NCI-H526 (cell line): ENCODE results near the gene POLR1H.
A peak's percentile ranks its signal among the peaks of the same experiment; 100 is the strongest.
"Not testable (repeated sequence)": the region's sequence is repeated elsewhere in the genome, so short reads cannot be mapped to it uniquely, and the experiment has no call there.

ENCODE experiments used
- DNase-seq, 2 experiments: peaks; one replicate each; lab custom pipeline; 2025; lab: John Stamatoyannopoulos, UW

The POLR1H gene, protein sequence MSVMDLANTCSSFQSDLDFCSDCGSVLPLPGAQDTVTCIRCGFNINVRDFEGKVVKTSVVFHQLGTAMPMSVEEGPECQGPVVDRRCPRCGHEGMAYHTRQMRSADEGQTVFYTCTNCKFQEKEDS

DNA sequence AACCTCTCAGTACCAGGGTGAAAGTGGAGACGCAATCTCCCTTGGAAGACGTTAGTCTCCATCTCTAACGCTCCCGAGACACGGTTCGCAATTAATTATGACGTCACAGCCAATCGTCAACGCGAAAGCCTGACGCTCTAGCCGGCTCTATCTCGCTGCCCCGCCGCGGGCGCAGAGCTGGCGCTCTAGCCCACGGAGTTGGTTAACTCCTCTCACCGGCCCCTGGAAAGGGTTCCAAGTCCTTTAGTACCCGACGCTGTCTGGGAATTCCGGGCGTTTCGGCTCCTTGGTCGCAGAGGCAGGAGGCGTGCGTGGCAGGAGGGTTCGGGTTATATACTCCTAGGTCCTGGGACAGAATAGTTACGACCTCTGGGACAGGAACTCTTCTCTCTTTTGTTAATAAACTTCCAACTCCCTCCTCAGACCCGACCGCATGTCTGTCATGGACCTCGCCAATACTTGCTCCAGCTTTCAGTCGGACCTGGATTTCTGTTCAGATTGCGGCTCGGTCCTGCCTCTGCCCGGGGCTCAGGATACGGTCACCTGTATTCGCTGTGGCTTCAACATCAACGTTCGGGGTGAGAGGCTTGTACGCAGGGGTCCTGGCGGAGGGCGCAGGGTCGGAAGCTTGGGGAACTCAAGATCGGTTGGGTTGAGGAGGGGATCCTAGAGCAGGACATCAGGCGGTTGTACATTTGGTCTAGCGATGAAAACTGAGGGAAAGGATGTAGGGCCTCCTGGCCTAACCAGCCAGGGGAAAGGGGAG lies at the start of gene POLR1H:
Gene POLR1H (plus strand): TSS at position 174 of the 766 bp plus-strand sequence. CDS start 260 bp downstream, at position 434.
- DNase-seq: peak; percentile 92 to 98

DNA sequence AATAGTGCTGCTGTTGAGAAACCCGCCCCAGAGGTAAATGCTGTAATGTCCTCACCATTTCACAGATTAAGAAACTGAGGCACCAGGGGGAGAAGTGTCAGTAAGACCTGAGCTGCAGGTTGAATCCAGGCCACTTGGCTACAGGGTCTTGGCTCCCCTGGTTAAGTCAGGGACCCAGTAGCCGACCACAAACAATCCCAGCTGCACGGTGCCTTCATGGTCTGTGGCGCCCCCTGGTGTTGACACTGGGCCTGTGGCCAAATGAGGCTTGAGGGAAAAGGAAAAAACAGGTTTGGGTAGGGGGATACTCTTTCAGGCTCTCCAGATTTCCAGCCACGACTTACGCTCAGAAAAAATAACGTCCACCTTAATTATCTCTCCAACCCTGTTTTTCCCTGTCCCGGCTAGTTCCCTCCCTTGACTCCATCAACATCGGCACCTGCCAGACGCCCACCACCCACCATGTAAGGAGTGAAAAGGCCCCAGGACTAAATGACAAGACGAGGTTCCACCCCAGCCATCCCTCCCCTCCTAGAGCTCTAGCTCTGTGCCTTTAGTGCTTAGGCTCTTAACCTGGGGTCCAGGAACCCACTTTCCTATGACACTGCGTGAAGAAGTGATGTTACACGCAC lies 47.7 kb upstream of the POLR1H start:
- DNase-seq: peak in 1 of 2 experiments; percentile 30

DNA sequence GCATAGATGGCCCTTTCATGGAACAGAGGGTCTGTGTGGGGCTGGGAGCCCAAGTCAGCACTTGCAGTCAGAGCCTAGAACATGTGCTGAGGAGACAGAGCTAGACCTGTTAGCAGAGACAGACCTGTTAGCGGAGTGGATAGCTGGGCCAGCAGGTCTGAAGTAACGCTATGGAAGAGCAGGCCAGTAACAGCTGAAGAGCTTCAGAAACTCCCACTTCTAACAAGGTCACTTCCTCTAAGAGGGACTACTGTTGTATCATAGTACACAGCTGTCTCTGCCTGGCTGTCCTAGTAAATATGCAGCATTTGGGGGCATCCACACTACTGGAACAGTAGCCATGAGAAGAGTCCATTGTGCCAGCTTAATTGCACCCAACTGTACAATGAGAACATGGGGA lies 41.2 kb upstream of the POLR1H start:
- no peak for DNase-seq

DNA sequence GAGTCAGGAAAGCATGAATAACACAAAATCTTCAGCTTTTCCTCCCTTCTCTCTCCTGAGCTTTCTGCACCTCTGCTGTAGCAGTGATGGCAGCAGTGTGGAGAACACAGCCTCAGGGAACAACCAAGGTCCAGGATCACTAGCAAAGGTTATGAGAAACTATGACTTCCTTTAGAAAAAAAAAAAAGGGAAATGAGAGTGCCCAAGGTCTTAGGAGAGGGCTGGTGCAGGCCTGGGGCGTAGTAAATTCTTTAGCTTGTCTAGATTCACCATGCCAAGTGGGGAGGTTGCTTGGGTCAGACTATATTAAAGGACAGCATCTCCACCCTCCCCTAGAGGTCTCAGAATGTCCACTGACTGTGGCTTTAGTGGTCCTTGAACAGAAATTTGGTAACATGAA lies 40.4 kb upstream of the POLR1H start:
- DNase-seq: no peak

DNA sequence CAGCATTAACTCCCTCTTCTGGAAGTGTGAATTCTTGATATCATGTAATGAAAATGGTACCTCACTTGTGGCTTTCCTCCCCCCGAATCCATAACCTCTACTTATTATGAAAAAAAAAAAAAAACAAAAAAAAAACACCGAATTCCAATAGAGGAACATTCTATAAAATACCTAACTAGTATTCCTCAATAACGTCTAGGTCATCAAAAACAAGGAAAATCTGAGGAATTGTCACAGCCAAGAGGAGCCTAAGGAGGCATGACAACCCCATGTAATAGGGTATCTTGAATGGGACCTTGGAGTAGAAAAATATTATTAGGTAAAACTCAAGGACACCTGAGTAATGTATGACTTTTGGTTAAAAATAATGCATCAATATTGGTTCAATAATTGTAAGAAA lies 38.9 kb upstream of the POLR1H start:
- DNase-seq: no peak

DNA sequence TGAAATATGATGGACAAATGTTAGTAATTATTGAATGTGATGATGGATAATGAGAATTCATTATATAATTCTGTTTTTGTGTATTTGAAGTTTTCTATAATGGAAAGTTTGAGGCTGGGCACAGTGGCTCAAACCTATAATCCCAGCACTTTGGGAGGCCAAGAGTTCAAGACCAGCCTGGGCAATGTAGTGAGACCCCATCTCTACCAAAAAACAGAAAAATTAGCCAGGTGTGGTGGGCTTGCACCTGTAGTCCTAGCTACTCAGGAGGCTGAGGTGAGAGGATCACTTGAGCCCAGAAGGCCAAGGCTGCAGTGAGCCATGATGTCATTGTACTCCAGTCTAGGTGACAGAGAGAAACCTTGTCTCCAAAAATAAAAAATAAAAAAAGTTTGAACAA lies 38.4 kb upstream of the POLR1H start:
- DNase-seq: not testable (repeated sequence)

DNA sequence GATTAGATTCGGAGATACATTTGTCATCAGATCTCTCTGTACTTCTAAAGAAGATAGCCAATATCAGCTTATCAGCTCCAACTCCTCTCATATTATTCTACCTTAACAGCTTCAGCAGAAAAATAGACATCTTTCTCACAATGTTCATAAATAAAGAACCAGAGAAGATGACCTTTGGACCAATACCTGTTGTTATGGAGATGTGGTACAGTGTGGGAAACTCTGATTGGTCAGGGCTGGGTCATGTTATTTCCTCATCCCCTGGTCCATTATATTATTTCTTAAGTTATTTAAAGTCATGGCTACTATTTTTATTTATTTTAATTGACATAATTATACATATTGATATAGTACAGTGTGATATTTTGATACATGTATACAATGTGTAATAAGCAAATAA lies 35.9 kb upstream of the POLR1H start:
- DNase-seq: no peak

DNA sequence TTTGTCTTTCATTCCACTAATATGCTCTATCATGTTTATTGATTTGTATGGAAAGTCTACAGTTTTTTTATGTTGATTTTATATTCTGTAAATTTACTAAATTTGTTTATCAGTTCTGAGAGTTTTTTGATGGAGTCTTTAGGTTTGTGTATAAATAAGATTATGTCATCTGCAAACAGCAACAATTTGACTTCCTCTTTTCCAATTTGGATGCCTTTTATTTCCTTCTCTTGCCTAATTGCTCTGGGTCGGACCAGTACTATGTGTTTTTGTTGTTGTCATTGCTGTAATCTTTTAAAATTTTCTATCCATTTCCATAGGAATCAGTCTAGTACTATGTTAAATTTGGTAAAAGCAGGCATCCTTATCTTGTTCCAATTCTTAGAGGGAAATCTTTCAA lies 31.5 kb upstream of the POLR1H start:
- no peak for DNase-seq

DNA sequence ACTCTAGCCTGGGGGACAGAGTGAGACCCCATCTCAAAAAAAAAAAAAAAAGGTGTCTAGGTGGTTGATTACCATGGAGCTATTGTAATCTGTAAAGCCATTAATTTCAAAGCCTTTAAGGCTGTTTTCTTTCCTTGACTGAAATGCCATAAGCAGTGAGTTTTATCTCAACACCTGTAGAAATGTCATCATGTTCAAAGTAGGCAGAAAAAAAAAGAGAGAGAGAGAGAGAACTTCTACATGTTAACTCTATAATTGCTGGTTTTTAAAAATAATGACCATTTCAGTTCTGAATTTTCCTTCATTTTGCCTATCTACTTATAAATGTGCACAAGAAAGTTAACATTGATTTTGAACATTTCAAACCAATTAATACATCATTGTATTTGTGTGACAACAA lies 29.7 kb upstream of the POLR1H start:
- no peak for DNase-seq

DNA sequence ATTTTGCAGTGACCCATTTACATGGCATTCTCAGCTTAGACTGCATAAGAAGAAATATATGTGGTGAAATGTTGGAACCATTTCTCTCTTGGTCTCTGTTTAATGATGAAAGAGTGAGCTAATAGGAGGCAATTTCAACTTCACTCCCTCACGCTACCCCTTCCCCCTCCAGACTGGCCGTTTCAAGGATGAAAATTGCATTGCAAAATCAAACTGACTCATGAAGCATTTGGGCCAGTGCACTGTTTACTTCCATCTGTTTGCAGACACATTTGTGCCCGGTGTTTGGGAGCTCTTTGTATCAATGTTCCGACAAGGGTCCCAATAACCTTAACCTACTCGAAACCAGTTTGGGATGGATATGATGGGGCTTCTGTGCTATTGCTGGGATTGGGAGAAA lies 27.6 kb upstream of the POLR1H start:
- not testable (repeated sequence) for DNase-seq

DNA sequence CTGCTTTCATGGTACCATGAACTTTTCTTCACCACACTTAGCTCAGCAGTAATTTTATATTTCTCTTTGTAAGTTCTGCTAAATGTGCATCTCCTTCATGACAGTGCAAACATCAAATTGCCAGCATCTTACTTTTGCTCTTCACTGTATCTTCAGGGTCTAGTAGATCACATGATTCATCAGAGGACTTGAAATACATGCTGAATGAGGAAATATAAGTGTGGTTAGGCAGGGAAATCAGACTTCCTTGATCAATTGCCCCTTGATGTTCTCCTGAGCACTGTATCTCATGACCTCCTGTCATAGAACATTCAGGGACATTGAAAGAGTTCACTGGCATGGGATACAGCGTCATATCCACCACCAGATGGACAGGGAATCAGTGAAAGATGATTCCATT lies 25.3 kb upstream of the POLR1H start:
- no peak for DNase-seq

DNA sequence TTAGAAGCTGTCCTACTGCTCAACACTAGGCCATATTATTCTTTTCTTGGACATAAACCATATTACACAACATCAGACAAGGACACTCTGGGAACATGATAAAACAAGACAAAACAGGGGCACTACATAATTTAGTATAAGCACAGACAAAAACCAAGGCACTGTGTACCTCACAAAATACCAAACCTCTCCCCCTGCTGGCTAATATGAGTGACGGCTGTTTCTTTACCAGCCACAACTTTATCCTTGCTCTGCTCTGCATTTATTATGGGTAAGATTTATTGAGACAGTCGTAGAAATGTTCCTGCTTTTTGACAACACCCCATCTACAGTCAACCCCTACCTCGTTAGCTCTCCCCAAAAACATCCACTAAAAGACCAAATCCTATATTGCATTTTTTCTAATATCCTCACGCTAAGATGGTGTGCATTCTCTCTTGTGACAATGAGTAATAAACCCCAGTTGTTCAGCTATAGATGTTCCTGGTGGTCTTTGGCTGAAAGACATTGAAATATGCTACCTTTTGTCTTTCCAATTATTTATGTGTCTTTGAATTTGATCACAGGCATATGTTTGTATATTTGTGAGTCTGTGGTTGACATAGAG lies 23.8 kb upstream of the POLR1H start:
- peak in 1 of 2 experiments; percentile 25 for DNase-seq

DNA sequence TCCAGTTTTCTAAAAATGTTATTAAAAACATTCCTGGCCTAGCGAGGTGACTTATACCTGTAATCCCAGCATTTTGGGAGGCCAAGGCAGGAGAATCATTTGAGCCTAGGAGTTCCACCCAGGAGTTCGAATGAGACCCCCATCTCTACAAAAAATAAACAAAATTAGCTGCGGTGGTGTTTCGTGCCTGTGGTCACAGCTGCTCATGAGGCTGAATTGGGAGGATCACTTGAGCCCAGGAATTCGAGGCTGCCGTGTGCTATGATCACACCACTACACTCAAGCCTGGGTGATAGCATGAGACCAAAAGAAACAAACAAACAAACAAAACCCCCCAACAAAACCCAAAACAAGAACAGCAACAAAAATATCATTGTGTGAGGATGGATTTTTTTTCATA lies 19.8 kb upstream of the POLR1H start:
- no peak for DNase-seq

DNA sequence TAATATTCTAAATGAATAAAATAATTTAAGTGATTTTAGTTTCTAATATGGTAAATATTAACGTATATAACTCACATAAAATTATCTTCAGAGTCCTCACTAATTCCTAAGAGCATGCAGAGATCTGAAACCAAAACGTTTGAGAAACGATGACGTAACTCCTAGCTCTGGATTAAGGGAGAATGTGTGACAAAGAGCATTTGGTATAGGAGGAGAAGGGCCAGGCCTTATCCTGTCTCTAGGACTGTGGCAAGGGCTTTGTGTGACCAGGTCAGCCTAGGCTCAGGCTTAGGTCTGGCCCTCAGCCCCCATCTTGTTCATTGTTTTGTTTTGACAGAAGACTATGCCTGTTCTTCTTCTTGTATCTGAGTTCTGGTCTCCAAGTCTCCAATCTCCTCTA lies 19.2 kb upstream of the POLR1H start:
- DNase-seq: no peak

DNA sequence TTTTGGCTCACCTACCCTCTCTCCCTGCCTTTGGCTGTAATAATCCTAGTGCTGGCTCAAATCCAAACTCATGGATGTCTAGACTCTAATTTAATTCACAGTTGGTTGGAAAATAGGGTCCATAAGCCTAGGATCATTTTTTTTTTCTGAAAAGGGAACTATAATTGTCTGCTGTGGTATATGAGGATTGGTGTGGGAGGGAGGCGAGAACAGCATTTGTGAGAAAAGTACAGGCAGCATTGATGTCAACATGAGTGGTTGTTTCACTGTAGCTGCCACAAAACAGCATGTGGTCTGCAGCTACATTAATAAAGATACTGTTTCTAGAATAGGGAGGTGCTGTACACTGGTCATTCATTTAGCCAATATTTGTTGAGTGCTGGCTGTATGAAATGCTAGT lies 18.6 kb upstream of the POLR1H start:
- no peak for DNase-seq

DNA sequence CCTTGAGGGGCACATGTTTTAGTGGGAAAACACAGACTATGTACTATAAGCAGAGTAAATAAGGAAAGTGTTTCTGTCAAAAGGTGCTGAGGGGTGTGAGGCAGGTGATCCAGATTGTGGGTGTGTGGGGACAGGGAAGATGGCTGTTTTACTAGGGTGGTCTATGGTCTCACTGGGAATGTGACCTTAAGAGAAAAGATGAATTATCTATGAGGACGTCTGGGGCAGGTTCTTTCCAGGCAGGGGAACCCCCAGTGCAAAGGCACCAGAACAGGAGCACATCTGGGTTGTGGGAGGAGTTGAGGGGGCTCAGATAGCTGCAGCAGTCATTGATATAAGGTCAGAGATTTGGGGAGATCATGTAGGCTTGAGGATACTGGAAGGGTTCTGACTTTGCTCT lies 18.2 kb upstream of the POLR1H start:
- DNase-seq: no peak

DNA sequence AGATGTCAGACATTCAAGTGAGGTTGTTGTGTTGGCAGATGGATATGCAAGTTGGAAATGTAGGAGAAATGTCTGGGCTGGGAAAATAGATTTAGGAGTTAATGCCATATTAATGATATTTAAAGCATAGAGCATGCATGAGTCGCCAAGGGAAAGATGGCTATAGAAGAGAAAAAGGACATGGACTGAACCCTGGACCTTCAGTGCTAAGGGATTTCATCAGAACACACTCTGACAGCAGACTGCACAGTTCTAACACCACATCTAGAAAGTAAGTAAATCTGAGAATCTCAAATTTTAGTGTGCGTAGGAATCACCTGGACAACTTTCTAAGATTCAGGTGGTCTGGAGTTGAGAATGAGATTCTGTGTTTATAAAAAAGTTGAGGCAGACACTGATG lies 17.3 kb upstream of the POLR1H start:
- no peak for DNase-seq

DNA sequence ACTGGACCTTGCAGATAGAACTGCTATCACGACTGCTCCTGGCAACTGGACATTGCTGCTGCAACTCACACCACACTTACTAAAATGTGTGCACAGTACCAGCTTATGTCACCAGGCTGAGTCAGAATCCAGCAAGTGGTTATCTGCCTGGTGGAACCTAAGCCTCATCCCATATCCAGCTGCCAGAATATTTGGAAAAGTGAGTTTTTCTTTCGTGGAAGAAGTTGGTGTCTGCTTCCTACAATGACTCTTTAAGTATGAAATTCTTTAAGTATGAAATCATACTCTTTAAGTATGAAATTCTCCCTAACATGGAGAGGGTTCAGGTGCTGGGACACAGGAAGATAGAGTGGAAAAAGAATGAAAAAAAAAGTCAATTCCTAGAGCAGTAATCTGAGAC lies 16.4 kb upstream of the POLR1H start:
- DNase-seq: no peak

DNA sequence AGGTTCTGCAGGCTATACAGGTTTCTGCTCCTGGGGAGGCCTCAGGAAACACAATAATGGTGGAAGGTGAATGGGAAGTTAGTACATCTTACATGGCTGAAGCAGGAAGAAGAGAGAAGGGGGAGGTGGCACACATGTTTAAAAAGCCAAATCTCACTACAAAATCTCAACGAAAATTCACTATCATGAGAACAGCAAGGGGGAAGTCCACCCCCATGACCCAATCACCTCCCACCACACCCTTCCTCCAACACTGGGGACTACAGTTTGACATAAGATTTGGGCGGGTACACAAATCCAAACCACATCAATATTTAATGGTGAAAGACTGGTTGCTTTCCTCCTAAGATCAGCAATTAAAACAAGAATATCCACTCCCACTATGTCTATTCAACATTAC lies 13.8 kb upstream of the POLR1H start:
- DNase-seq: no peak

DNA sequence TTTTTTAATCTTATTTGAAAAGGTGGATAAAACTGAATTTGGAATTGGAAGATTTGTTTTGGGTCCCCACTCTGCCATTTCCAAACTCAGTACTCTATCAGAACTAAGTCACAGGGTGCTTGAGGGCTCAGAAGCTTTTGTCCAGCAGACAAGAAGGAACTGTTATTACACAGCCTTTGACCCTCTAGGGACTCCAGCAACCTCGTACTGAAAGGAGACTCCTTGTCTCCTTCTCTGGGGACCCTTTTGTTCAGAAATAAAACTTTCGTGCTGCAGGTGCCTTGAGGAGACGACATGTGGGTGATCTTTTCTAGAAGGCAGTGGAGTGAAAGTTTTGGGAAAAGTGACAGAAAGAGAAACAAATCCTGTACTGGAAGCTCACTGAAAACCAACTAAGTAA lies 7.4 kb upstream of the POLR1H start:
- no peak for DNase-seq

DNA sequence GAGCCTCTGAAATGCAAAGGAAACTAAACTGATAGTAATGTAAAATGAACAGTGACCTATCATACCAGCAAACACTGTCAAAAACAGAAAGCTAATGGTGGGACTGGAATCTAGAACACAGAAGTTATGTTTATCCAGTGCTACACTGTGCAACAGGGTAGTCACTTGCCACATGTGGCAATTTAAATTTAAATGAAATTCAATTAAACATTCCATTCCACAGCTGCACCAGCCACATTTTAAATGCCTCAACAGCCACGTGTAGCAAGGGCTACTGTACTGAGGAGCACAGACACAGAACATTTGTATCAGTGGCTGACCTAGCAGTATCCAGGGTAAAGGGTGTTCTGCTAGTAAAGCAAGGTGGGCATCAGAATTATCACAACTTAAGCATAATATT lies 5.6 kb upstream of the POLR1H start:
- no peak for DNase-seq

DNA sequence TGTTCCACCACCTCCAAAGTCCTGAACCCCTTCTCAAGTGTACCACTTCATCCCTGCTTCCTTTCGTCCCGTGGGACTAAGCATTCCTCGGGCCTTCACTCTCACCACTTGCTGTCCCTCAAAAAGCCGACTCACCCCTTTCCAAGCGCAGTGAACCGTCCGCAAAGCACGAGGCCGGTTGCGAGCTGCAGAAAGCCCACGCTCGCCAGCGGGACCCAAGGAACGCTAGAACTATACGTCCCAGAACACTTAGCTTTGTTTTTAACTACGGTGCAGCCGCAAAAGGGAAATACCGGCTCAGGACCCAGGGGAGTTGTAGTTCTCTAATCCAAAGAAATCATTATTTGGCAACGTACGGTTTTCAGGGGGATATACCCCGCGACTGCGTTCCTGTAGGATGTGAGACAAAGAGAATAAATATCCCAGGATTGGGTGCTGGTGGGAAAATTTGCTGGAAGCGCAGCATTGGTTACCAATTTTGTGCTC lies 416 bp upstream of the POLR1H start:
- peak in 1 of 2 experiments; percentile 10 for DNase-seq
